K562 (cell line): ENCODE results near the gene COMMD8. TPM values are rescaled to one million over a fixed set of nuclear protein-coding genes. Genes with fewer than 3 reads are reported as not detected.
"Not testable (repeated sequence)": the region's sequence is repeated elsewhere in the genome, so short reads cannot be mapped to it uniquely, and the experiment has no call there.

Experiments
- ATAC-seq: fragments of 200-7000 bp; cut with Tn5 transposase; 3 replicates; pipeline ENCODE4 v1.9.1; 2020; ENCODE audit warnings: moderate library complexity
- BruUV-seq: library from RNA; stranded (reverse); fragments of 400-500 nt; replicated peaks from 2 replicates; lab custom pipeline; 2021; lab: Mats Ljungman, UMichigan
- CTCF ChIA-PET: fragments of 300-600 bp; formaldehyde crosslinking; extraction: SDS; loops from one replicate; lab custom pipeline; 2021; ENCODE audit warnings: low intra/inter-chr PET ratio; lab: Yijun Ruan, JAX
- POLR2A ChIA-PET: fragments of 300-600, 350-650 bp; sonication (Branson Sonifier 250); formaldehyde crosslinking; extraction: SDS; loops from one replicate; lab custom pipeline; 2021; ENCODE audit warnings: antibody characterized with exemption, inconsistent platforms; lab: Yijun Ruan, JAX
- DNase-seq, 4 experiments: peaks; one replicate each; pipeline versions ENCODE4 v3.0.0 to v3.0.0-alpha.2; 2011 to 2018; ENCODE audit warnings: low spot score in 3 of 4, mixed read lengths in 3 of 4; ENCODE audit errors: extremely low read depth in 1 of 4
- FAIRE-seq: peaks from 2 replicates; lab custom pipeline; 2011; peaks lifted over from hg19 to GRCh38; lab: Jason Lieb, UNC
- H2AFZ ChIP-seq: 2 replicates; pipeline ENCODE4 v1.6.0; 2011; ENCODE audit warnings: low read depth, low read length, control low read depth, inconsistent platforms
- H3K27ac ChIP-seq: fragments of 200-600 bp; 3 replicates; pipeline ENCODE4 v1.8.0; 2011; ENCODE audit warnings: low read depth, mild to moderate bottlenecking, control low read depth, inconsistent platforms, low read length, moderate library complexity, mixed read lengths; ENCODE audit errors: extremely low read depth
- H3K27me3 ChIP-seq, 2 experiments: fragments of 300-600 bp in 1 of 2; 2 replicates in 1 of 2; 3 replicates in 1 of 2; pipeline versions ENCODE4 v1.6.0 to v1.8.0; 2011; ENCODE audit warnings: inconsistent platforms in 2 of 2, low read length in 2 of 2, mild to moderate bottlenecking in 1 of 2, mixed read lengths in 1 of 2, moderate library complexity in 1 of 2; ENCODE audit not compliant: control insufficient read depth in 2 of 2, insufficient read depth in 2 of 2
- H3K36me3 ChIP-seq: fragments of 300-600 bp; 3 replicates; pipeline ENCODE4 v1.8.0; 2011; ENCODE audit warnings: mild to moderate bottlenecking, low read length, inconsistent platforms; ENCODE audit not compliant: control insufficient read depth, insufficient read depth
- H3K4me1 ChIP-seq, 2 experiments: fragments of 200-600 bp in 1 of 2; replicated peaks in 1 of 2; 2 replicates in 1 of 2; 3 replicates in 1 of 2; pipeline versions ENCODE4 v1.5.1 to v1.8.0; 2011; ENCODE audit warnings: inconsistent platforms in 2 of 2, low read length in 2 of 2, mild to moderate bottlenecking in 1 of 2, mixed read lengths in 1 of 2, moderate library complexity in 1 of 2; ENCODE audit not compliant: control insufficient read depth in 2 of 2, insufficient read depth in 2 of 2
- H3K4me2 ChIP-seq: 2 replicates; pipeline ENCODE4 v1.6.1; 2011; ENCODE audit warnings: low read length, control low read depth, inconsistent platforms, mixed read lengths; ENCODE audit not compliant: insufficient read depth
- H3K4me3 ChIP-seq: fragments of 200-600 bp; sonication (generic), shearing (Covaris generic); 2 replicates; pipeline ENCODE4 v1.5.1; 2016; ENCODE audit warnings: control low read depth, inconsistent platforms
- H3K79me2 ChIP-seq: fragments of 200-600 bp; 3 replicates; pipeline ENCODE4 v1.8.0; 2011; ENCODE audit warnings: low read length, inconsistent platforms; ENCODE audit not compliant: control insufficient read depth, insufficient read depth
- H3K9ac ChIP-seq, 2 experiments: 2 replicates each; pipeline versions ENCODE4 v1.6.0 to v1.6.1; 2011; ENCODE audit warnings: low read depth in 2 of 2, low read length in 2 of 2, control low read depth in 1 of 2, inconsistent platforms in 1 of 2, mild to moderate bottlenecking in 1 of 2, mixed read lengths in 1 of 2; ENCODE audit not compliant: insufficient read depth in 1 of 2
- H3K9me1 ChIP-seq: one replicate; pipeline ENCODE4 v1.6.0; 2011; ENCODE audit warnings: inconsistent platforms, mild to moderate bottlenecking, low read length, moderate library complexity; ENCODE audit not compliant: control insufficient read depth, insufficient read depth
- H3K9me3 ChIP-seq: replicated peaks from 2 replicates; pipeline ENCODE4 v1.5.1; 2011; ENCODE audit warnings: low read depth, low read length, inconsistent platforms; ENCODE audit not compliant: control insufficient read depth, insufficient read depth
- H4K20me1 ChIP-seq: replicated peaks from 2 replicates; pipeline ENCODE4 v1.6.1; 2011; ENCODE audit warnings: low read length, inconsistent platforms, mixed read lengths; ENCODE audit not compliant: control insufficient read depth, insufficient read depth
- NR2C2 ChIP-seq, 2 experiments: fragments of 200-800 bp in 1 of 2; sonication (Bioruptor generic) in 1 of 2; sonication (generic) in 1 of 2; formaldehyde crosslinking in 1 of 2; IDR thresholded peaks; 2 replicates each; pipeline versions ENCODE4 v1.6.1 to v1.8.0; 2016 to 2022; ENCODE audit warnings: mild to moderate bottlenecking in 1 of 2, missing compliant biosample characterization in 1 of 2, missing genetic modification characterization in 1 of 2, missing genetic modification reagents in 1 of 2
- ZNF347 ChIP-seq: fragments of 450-650 bp; formaldehyde crosslinking; IDR thresholded peaks from 2 replicates; pipeline ENCODE4 v1.4.0; 2020; ENCODE audit warnings: low read depth, mild to moderate bottlenecking, moderate library complexity
- ZNF77 ChIP-seq: fragments of 250-450 bp; sonication (Bioruptor Pico); IDR thresholded peaks from 2 replicates; pipeline ENCODE4 v1.5.0; 2020
- WGBS: fragments of 100-300 bp; shearing (Covaris generic); methylation state at CpG from one replicate; pipeline ENCODE4 v1.1.6; 2016; ENCODE audit warnings: low coverage, mixed read lengths; ENCODE audit not compliant: insufficient coverage; ENCODE audit errors: missing lambda C conversion rate; 5-methylcytosine and 5-hydroxymethylcytosine counted together
- in situ Hi-C: fragments of 300-500 bp; cut with MboI; formaldehyde crosslinking; loops from 4 replicates; pipeline ENCODE4 v1.15.0; 2018; ENCODE audit warnings: inconsistent platforms, mixed read lengths
- intact Hi-C: fragments of 100-400 bp; cut with micrococcal nuclease; formaldehyde crosslinking; loops from 2 replicates; pipeline ENCODE4 v1.14.2; 2022
- polyA plus RNA-seq, 8 experiments: library from polyadenylated mRNA; depleted of rRNA in 4 of 8; stranded (reverse) in 5 of 8; unstranded in 3 of 8; fragments of >200 nt; fragmentation: Nextera tagmentation in 2 of 8; fragmentation: Illumina TruSeq in 1 of 8; extraction: Ambion mirVana in 2 of 8; extraction: Trizol in 1 of 8; gene quantifications; 2 replicates each; pipeline versions ENCODE4 v1.2.1 to v1.2.3, GENCODE V29; 2011 to 2014; ENCODE audit warnings: inconsistent platforms in 1 of 8, missing spikeins in 1 of 8
- total RNA-seq, 7 experiments: library from RNA; depleted of rRNA in 6 of 7; stranded (reverse); fragments of >200 nt in 6 of 7; fragmentation: Illumina TruSeq in 2 of 7; extraction: Trizol in 2 of 7; gene quantifications; 2 replicates each; pipeline versions ENCODE4 v1.2.1 to v1.2.3, GENCODE V29; 2011 to 2021; ENCODE audit warnings: low replicate concordance in 1 of 7

The COMMD8 gene
- total and polyA plus RNA-seq, 9 of the 15 experiments (the other 6 are each of a cell fraction or from before 2014, with no cell fraction given), result 7.6 to 41.0 (median 13.1) TPM

DNA sequence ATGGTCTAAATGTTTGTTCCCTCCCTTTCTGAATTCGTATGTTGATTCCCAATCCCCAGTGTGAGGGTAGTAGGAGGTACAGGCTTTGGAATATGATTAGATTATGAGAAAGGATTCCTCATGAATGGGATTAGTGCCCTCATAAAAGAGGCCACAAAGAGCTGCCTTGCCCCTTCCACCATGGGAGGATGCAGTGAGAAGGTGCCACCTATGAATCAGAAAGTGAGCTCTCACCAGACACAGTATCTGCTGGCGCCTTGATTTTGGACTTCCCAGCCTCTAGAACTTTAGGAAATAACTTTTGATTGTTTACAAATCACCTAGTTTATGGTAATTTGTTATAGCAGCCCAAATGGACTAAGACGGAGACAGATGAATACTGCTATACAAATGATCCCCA lies 25.2 kb upstream of the COMMD8 start:
- ChIA-PET CTCF (no interaction called here), POLR2A (interaction anchor here (0.7 kb wide), 1 partner anchor 1456 kb away, joined by 3 read pairs; no protein-coding TSS in a partner anchor)
- intact Hi-C loops, result no loop called here
- ATAC-seq, result no peak
- no peaks in the 10 kb centered on the region for H3K27me3 ChIP-seq
- H3K4me3 ChIP-seq, result no peak overlapping the region
- no TSS peak for BruUV-seq
- no peaks in the 10 kb centered on the region for H3K79me2 ChIP-seq
- no peak for DNase-seq
- H3K36me3 ChIP-seq, result no peaks in the 10 kb centered on the region
- no peak for FAIRE-seq
- H3K9ac ChIP-seq, result no peak overlapping the region
- no peak overlapping the region for H3K27ac ChIP-seq
- no peaks in the 10 kb centered on the region for H3K9me1 ChIP-seq
- TF ChIP-seq ZNF77 (CRISPR knock-in tag), result no peak
- no peak for TF ChIP-seq NR2C2 (CRISPR knock-in tag; IDR thresholded peaks at IDR 0.05)
- TF ChIP-seq NR2C2 (tag; IDR thresholded peaks at IDR 0.05), result no peak
- TF ChIP-seq ZNF347 (CRISPR knock-in tag), result no peak
- no peaks in the 10 kb centered on the region for H3K9me3 ChIP-seq
- no peak overlapping the region for H3K4me2 ChIP-seq
- in situ Hi-C loops, result no loop called here
- 0% methylated on average over 3 of the region's 3 CpGs for WGBS
- no peaks in the 10 kb centered on the region for H4K20me1 ChIP-seq
- peaks cover 3 to 6% of the 10 kb centered on the region in 2 experiments; a peak in 3 of 5 replicates for H3K4me1 ChIP-seq
- H2AFZ ChIP-seq, result no peak overlapping the region

DNA sequence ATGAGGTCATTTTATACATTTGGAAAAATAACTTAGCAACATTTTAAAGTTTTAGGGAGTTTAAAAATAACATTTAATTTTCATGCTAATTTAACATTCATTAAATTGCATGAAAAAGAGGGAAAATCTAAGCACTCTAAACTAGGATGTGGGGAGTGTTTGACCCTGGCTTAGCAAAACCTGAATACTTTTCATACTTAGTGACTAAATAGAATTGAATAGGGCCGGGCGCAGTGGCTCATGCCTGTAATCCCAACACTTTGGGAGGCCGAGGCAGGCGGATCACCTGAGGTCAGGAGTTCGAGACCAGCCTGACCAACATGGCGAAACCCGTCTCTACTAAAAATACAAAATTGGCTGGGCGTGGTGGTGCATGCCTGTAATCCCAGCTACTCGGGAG lies 23.2 kb upstream of the COMMD8 start:
- POLR2A ChIA-PET, CTCF ChIA-PET, H2AFZ ChIP-seq, H3K9me1 ChIP-seq, H3K9ac ChIP-seq, H3K4me3 ChIP-seq, H3K4me2 ChIP-seq, in situ Hi-C loops, ATAC-seq, H3K79me2 ChIP-seq, H3K4me1 ChIP-seq, H3K9me3 ChIP-seq, H3K27ac ChIP-seq, intact Hi-C loops, BruUV-seq, DNase-seq, H3K36me3 ChIP-seq, H4K20me1 ChIP-seq, FAIRE-seq, H3K27me3 ChIP-seq: not testable (repeated sequence)
- WGBS, result 33% methylated on average over 7 of the region's 9 CpGs
